Motor neuron (in vitro differentiated cells): ENCODE data around the gene FXR1. TPM values are rescaled to one million over a fixed set of nuclear protein-coding genes. Genes with fewer than 3 reads are reported as not detected.

ENCODE experiments used
- ATAC-seq, 8 experiments: fragments of 200-7000 bp; cut with Tn5 transposase; replicated peaks in 6 of 8; 2 replicates each; pipeline ENCODE4 v1.8.0; 2021; ENCODE audit warnings: mild to moderate bottlenecking in 8 of 8, moderate library complexity in 8 of 8
- H3K27ac ChIP-seq, 2 donors: fragments of 250-450 bp; sonication (Bioruptor Pico); 2 replicates each; pipeline ENCODE4 v1.9.0; 2021; ENCODE audit warnings: antibody characterized with exemption in 2 of 2, mild to moderate bottlenecking in 2 of 2, moderate library complexity in 1 of 2
- H3K4me1 ChIP-seq, 2 donors: fragments of 250-450 bp; sonication (Bioruptor Pico); replicated peaks in 1 of 2; 2 replicates each; pipeline ENCODE4 v1.6.1; 2021; ENCODE audit warnings: antibody characterized with exemption in 2 of 2, mild to moderate bottlenecking in 2 of 2, moderate library complexity in 1 of 2
- H3K4me3 ChIP-seq, 5 donors: fragments of 250-450 bp; sonication (Bioruptor Pico); 2 replicates each; pipeline ENCODE4 v1.9.0; 2021; ENCODE audit warnings: antibody characterized with exemption in 5 of 5, mild to moderate bottlenecking in 5 of 5, moderate library complexity in 4 of 5
- WGBS, 10 experiments: fragments of 450-650 bp; shearing (Covaris generic); methylation state at CpG; one replicate each; pipeline ENCODE4 v1.0.0; 2022; 5-methylcytosine and 5-hydroxymethylcytosine counted together
- in situ Hi-C, 9 experiments: fragments of 400-800 bp; cut with MboI; loops; one replicate each; pipeline ENCODE4 v1.15.0; 2021; ENCODE audit warnings: low sequenced_read_pairs in 9 of 9, low pct_unique_long_range_greater_than_20kb in 2 of 9; ENCODE audit not compliant: unreplicated experiment in 9 of 9
- total RNA-seq, 8 experiments: library from RNA; unstranded; fragments of 300-600 nt; gene quantifications; 2 replicates each; pipeline versions ENCODE4 v1.2.3 to v1.2.4, GENCODE V29; 2022

FXR1 gene
- total RNA-seq, 8 experiments from 2014 or later, result 150 to 225 (median 161) TPM

- in situ Hi-C loops, result no loop called here
- Histone ChIP-seq H3K4me1 (peaks cover 9 to 15% of the 10 kb centered on the region in 2 donors), H3K27ac (peak overlapping the region in 1 of 2 donors; percentile 99), H3K4me3 (peak overlapping the region; percentile 77 to 99 (median 93))
- peak in 1 of 8 experiments; percentile 3 for ATAC-seq
- 27 to 92% (median 55%) methylated on average over 1 to 6 of the region's 6 CpGs for WGBS, 10 experiments
These were observed 580 bp upstream of the FXR1 start for GRCh38 chr3:180911876-180912303.

GRCh38 chr3:180913581-180914404 is 1.3 kb downstream of the FXR1 start:
- Histone ChIP-seq H3K4me3 (peak overlapping the region; percentile 77 to 99 (median 93)), H3K4me1 (peaks cover 9 to 15% of the 10 kb centered on the region in 2 donors), H3K27ac (peak overlapping the region; percentile 94 to 99)
- no peak for ATAC-seq
- 3 to 33% (median 17%) methylated on average over 8 to 19 of the region's 19 CpGs for WGBS, 10 experiments
- in situ Hi-C loops, result no loop called here

GRCh38 chr3:180918542-180918941 is 6.1 kb downstream of the FXR1 start:
- H3K4me3 ChIP-seq, result no peak overlapping the region
- no peak for ATAC-seq
- WGBS, 10 experiments, result 67 to 100% (median 100%) methylated on average over 1 of the region's 1 CpG; no CpG with 5 or more reads in 5 of the 10 experiments
- peaks cover 5 to 15% of the 10 kb centered on the region in 2 donors for H3K4me1 ChIP-seq
- no peak overlapping the region for H3K27ac ChIP-seq
- in situ Hi-C loops, result no loop called here

- no peak overlapping the region for H3K27ac ChIP-seq
- in situ Hi-C loops, result no loop called here
- no peak for ATAC-seq
- no peak overlapping the region for H3K4me3 ChIP-seq
- H3K4me1 ChIP-seq, result no peaks in the 10 kb centered on the region
These were observed 9.8 kb downstream of the FXR1 start for GRCh38 chr3:180922242-180922641.

GRCh38 chr3:180923561-180923960 is 11.1 kb downstream of the FXR1 start:
- ATAC-seq, result no peak

GRCh38 chr3:180926526-180926925 is 14.1 kb downstream of the FXR1 start:
- 25 to 100% (median 97%) methylated on average over 1 to 2 of the region's 2 CpGs; no CpG with 5 or more reads in 1 of the 10 experiments for WGBS, 10 experiments

More at GRCh38 chr3:180923561-180923960, 11.1 kb downstream of the FXR1 start:
- 76 to 100% (median 91%) methylated on average over 1 to 4 of the region's 4 CpGs; no CpG with 5 or more reads in 4 of the 10 experiments for WGBS, 10 experiments
- Histone ChIP-seq H3K4me1 (no peaks in the 10 kb centered on the region), H3K4me3 (no peak overlapping the region), H3K27ac (no peak overlapping the region)
- in situ Hi-C loops, result no loop called here

GRCh38 chr3:180929376-180929775 is 16.9 kb downstream of the FXR1 start:
- WGBS, 10 experiments, result 80 to 100% (median 92%) methylated on average over 1 to 4 of the region's 5 CpGs; no CpG with 5 or more reads in 1 of the 10 experiments
- ATAC-seq, result no peak
- in situ Hi-C loops, result no loop called here
- Histone ChIP-seq H3K4me1 (no peaks in the 10 kb centered on the region), H3K4me3 (no peak overlapping the region), H3K27ac (no peak overlapping the region)

More at GRCh38 chr3:180926526-180926925, 14.1 kb downstream of the FXR1 start:
- H3K27ac ChIP-seq, result no peak overlapping the region
- no peak for ATAC-seq
- in situ Hi-C loops, result no loop called here
- no peak overlapping the region for H3K4me3 ChIP-seq
- H3K4me1 ChIP-seq, result no peaks in the 10 kb centered on the region

- Histone ChIP-seq H3K27ac (no peak overlapping the region), H3K4me3 (no peak overlapping the region), H3K4me1 (no peaks in the 10 kb centered on the region)
- in situ Hi-C loops, result no loop called here
- ATAC-seq, result no peak
- 78 to 100% (median 92%) methylated on average over 1 to 4 of the region's 4 CpGs; no CpG with 5 or more reads in 1 of the 10 experiments for WGBS, 10 experiments
These were observed 18.1 kb downstream of the FXR1 start for GRCh38 chr3:180930526-180930925.

- no peak for ATAC-seq
- no peak overlapping the region for H3K4me3 ChIP-seq
- H3K4me1 ChIP-seq, result no peaks in the 10 kb centered on the region
- WGBS, 10 experiments, result 80 to 100% (median 92%) methylated on average over 1 of the region's 1 CpG; no CpG with 5 or more reads in 1 of the 10 experiments
- no peak overlapping the region for H3K27ac ChIP-seq
- in situ Hi-C loops, result no loop called here
These were observed 20.3 kb downstream of the FXR1 start for GRCh38 chr3:180932819-180933218.

GRCh38 chr3:180934638-180935037 is 22.2 kb downstream of the FXR1 start:
- WGBS, 10 experiments, result 0 to 100% (median 100%) methylated on average over 1 of the region's 1 CpG; no CpG with 5 or more reads in 1 of the 10 experiments
- H3K4me1 ChIP-seq, result no peaks in the 10 kb centered on the region
- no peak overlapping the region for H3K4me3 ChIP-seq
- no peak overlapping the region for H3K27ac ChIP-seq
- in situ Hi-C loops, result no loop called here
- ATAC-seq, result peak in 1 of 8 experiments; percentile 43

GRCh38 chr3:180940826-180941225 is 28.4 kb downstream of the FXR1 start:
- 80 to 100% (median 96%) methylated on average over 1 to 5 of the region's 5 CpGs for WGBS, 10 experiments
- Histone ChIP-seq H3K27ac (no peak overlapping the region), H3K4me1 (no peaks in the 10 kb centered on the region), H3K4me3 (no peak overlapping the region)
- in situ Hi-C loops, result no loop called here
- ATAC-seq, result no peak

- H3K4me3 ChIP-seq, result no peak overlapping the region
- no peaks in the 10 kb centered on the region for H3K4me1 ChIP-seq
- 42 to 100% (median 86%) methylated on average over 1 to 4 of the region's 4 CpGs for WGBS, 10 experiments
- H3K27ac ChIP-seq, result no peak overlapping the region
- no peak for ATAC-seq
- in situ Hi-C loops, result no loop called here
These were observed 35.4 kb downstream of the FXR1 start for GRCh38 chr3:180947761-180948390.

- no peak overlapping the region for H3K27ac ChIP-seq
- no peak overlapping the region for H3K4me3 ChIP-seq
- 80 to 100% (median 100%) methylated on average over 1 of the region's 1 CpG; no CpG with 5 or more reads in 1 of the 10 experiments for WGBS, 10 experiments
- no peaks in the 10 kb centered on the region for H3K4me1 ChIP-seq
- ATAC-seq, result no peak
- in situ Hi-C loops, result no loop called here
These were observed 47.2 kb downstream of the FXR1 start for GRCh38 chr3:180959691-180960090.
